LNCAP (cell line): ENCODE measurements around the gene CCDC57.
A peak's percentile ranks its signal among the peaks of the same experiment; 100 is the strongest.

Experiments used
- TF ChIP-seq, protein P1 (sequence below): fragments of 450-650 bp; IDR thresholded peaks from 2 replicates; pipeline ENCODE4 v1.5.1; 2017; ENCODE audit warnings: mild to moderate bottlenecking

Gene CCDC57

DNA sequence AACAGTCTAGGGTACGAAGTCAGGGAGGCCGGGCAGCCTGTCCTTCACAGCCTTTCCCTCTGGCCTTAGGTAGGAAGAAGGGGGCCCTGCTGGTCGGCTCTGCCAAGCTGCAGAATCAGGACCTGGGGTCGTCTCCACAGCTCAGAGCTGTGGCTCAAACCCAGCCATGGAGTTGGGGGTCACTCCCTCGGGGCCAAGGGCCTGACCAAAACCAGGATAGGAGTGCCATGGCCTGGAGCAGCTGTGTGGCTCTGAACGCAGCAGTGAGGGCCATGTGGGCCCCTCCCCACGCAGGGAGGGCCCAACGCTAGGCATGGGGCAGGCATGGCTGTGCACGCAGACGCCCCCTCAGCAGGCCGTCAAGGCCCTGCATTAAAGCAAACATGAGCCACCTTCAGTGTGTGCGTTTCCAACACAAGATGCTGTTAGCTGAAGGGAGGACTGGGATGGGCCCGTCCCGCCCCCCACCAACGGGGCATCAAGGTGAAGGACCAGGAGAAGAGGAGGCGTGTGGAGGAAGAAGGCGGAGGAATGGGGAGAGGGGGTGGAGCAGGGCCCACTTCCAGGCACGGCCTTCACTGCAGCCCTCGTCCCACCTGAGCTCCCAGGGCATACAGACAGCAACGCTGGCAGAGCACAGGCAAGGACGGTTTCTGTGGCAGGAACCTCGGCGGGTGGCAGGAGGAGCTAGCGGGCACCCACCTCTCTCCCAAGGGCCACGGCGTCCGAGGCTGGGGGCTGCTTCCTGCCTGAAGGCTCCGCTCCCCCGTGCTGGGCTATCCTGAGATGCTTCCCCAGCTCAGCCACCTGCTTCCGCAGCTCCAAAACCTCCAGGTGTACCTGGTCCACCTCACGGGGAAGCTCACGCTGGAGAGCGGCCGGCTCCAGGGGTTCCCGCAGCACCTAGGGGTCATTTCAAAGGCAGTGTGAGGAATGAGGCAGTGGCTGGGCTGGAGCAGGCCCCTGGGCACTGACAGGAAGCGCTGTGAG lies 55.3 kb downstream of the CCDC57 start:
- TF ChIP-seq, protein P1, sequence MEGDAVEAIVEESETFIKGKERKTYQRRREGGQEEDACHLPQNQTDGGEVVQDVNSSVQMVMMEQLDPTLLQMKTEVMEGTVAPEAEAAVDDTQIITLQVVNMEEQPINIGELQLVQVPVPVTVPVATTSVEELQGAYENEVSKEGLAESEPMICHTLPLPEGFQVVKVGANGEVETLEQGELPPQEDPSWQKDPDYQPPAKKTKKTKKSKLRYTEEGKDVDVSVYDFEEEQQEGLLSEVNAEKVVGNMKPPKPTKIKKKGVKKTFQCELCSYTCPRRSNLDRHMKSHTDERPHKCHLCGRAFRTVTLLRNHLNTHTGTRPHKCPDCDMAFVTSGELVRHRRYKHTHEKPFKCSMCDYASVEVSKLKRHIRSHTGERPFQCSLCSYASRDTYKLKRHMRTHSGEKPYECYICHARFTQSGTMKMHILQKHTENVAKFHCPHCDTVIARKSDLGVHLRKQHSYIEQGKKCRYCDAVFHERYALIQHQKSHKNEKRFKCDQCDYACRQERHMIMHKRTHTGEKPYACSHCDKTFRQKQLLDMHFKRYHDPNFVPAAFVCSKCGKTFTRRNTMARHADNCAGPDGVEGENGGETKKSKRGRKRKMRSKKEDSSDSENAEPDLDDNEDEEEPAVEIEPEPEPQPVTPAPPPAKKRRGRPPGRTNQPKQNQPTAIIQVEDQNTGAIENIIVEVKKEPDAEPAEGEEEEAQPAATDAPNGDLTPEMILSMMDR = no peak

DNA sequence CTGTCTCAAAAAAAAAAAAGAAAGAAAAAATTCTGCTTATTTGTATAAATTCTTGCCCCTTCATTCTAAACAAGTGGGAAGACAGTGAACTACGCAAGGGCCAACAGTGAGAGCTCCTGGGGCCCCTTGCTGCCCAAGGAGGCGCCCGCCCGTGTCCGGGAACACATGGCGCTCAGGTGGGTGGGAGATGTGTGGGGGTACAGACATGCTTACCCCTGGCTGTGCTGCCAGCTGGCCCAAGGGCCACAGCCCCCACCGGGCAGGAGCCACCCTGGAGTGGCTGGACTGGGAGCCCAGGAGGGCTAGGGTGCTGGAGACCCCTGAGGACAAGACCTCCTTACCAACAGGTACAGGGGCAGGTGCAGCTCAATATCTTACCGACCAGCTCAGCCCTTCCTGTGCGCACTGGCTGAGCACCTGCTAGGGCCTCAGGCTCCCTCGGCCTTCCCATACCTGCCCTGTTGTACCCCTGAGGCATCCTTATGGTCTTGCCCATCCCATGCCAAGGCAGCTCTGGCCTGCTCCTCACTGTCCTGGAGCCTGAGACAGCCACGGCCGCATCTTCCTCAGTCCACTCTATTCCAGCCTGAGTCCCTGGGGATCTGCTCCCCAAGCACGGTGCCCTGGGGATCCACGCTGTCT lies 56.2 kb downstream of the CCDC57 start:
- TF ChIP-seq, protein P1 = no peak

DNA sequence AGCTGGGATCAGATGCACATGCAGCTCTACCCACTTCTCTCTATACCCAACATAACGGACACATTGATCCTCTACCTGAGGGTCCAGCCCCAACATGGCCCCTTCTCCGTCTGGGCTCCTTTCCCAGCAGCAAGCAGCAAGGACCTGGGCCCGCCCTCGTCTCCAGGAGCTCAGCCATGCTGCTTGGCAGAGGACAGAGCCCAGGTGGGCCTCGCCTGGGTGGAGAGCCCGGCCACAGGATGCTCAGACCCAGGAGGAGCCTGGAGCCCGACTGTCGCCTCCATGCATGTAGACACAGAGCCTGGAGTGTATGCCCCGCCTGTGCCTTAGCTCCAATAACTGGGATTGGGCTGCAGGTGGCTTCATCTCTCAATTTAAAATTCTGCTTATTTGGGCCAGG lies 57.0 kb downstream of the CCDC57 start:
- TF ChIP-seq, protein P1 = no peak

DNA sequence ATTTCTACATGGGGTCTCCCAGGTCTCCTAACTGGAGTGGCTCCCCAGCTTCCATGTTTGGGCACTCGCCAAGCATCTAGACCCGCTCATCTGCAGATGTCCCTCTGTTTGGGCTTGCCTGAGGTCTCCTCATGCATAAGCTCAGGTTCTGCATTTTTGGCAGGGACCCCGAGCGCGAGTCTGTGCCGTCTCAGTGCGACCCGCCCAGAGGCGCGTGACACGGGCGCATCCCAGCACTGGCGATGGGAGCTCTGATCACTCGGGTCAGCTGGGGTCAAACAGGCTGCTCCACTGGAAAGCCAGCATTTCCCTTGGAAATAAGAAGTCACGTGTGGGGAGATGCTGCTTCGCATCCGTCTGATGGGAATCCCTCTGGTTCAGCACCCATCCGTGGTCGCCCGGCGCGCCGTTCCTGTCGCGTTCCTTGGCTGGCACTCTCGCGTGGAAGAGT lies 57.7 kb downstream of the CCDC57 start:
- TF ChIP-seq, protein P1 = no peak

DNA sequence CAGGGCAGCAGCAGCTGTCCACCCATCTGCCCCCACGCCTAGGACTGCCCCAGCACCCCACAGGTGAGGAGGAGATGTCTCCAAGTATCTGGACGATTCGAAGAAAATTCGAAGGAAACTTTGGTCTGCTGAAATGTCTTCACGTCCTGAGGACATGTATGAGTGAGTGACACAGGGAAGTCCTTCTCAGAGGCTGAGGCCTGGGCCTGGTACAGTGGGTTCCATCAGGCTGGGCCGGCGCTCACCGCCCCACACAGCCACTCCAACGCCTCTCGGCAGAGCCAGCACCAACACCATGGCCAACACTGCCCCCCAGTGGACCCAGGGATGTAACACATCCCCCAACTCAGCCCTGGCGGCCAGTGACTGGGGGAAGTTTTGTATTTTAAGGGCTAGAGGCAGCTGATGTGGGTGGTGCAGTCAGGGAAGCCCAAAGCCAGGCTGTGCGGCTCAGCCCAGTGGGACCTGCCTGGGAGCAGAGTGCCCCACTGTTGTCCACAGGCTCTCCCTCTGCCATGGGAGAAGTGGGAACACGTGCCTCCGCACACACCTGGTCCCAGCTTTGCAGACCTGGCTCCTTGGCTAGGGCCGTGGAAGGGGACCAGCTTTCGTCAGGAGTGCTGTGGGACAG lies 58.8 kb downstream of the CCDC57 start:
- TF ChIP-seq, protein P1 = peak; percentile 89

DNA sequence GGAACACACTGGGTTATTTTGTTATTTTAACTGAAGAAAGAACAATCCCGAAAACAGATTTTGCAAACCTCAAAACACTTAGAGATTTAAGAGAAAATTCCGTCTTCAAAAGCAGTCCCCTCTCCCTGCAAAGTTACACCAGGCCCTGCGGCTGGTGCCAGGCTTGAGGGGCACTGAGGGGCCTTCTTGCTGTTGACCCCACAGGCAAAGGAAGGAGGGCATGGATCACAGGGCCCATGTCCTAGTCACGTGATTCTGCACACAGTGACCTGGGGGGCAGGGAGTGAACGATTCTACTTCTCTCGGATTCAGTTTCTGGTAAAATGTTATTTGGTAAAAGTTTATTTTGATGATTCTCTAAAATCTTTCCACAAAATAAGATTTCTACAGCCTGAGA lies 59.3 kb downstream of the CCDC57 start:
- TF ChIP-seq, protein P1 = no peak

DNA sequence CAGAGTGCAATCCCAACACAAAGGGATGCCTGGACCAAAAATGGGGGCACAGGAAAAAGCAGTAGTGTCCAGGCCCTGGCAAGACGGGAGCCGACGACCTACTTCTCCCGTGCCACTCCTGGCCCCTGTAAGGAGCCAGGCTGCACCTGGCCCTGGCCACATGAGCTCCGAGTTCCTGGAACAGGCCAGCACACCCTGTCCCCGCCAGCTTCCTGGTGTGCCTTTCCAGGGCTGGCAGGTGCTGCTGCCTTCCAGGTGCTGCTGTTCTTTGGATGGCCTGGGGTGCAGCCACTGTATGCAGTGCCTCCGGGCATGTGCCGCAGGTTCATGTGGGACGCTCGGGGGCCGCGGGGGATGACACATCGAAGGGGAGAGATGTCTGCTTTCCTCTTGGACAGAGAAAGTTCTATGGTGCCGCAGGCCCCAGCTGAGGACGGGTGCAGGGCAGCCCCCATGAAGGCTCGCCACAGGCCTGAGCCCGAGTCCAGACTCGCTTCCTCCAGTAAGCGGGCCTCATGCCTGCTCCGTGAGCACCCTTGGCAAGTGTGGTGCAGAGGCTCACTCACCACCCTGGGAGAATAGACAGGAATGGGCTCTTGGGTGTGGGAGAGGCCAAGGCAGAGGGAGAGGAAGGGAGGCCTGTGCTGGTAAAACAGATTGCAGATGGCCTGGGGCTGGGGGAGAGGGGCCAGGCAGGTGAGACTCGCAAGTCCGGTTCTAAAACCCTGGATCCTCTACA lies 59.9 kb downstream of the CCDC57 start:
- TF ChIP-seq, protein P1 = no peak
